Activated CD8-positive, alpha-beta T cell treated with anti-CD3 and anti-CD28 coated beads for 36 hours (primary cell): ENCODE results near the gene ZFPL1. TPM values are rescaled to one million over a fixed set of nuclear protein-coding genes. Genes with fewer than 3 reads are reported as not detected.

ENCODE experiments used
- ATAC-seq: fragments of 200-7000 bp; cut with Tn5 transposase; one replicate; pipeline ENCODE4 v1.10.0; 2021; ENCODE audit warnings: mild to moderate bottlenecking, moderate library complexity
- CTCF ChIA-PET: fragments of 350-600 bp; sonication (Branson Sonifier 250); formaldehyde crosslinking; loops from one replicate; lab custom pipeline; 2021; ENCODE audit warnings: antibody characterized with exemption; lab: Charles Lee
- POLR2A ChIA-PET: fragments of 350-600 bp; sonication (Branson Sonifier 250); formaldehyde crosslinking; loops from one replicate; lab custom pipeline; 2021; ENCODE audit warnings: antibody characterized with exemption; lab: Charles Lee
- DNase-seq: peaks from one replicate; pipeline ENCODE4 v3.0.0-alpha.2; 2020
- H3K27ac Mint-ChIP-seq: one replicate; pipeline ENCODE4 v1.8.0; 2021; ENCODE audit warnings: mild to moderate bottlenecking, mixed read lengths
- H3K27me3 Mint-ChIP-seq: one replicate; pipeline ENCODE4 v1.8.0; 2021; ENCODE audit warnings: mixed read lengths
- H3K36me3 Mint-ChIP-seq: one replicate; pipeline ENCODE4 v1.8.0; 2021; ENCODE audit warnings: low read depth, mixed read lengths
- H3K4me1 Mint-ChIP-seq: one replicate; pipeline ENCODE4 v1.8.0; 2021; ENCODE audit warnings: low read depth, mixed read lengths
- H3K4me3 Mint-ChIP-seq: one replicate; pipeline ENCODE4 v1.8.0; 2021; ENCODE audit warnings: mild to moderate bottlenecking, moderate library complexity, mixed read lengths
- H3K9me3 Mint-ChIP-seq: one replicate; pipeline ENCODE4 v1.8.0; 2021; ENCODE audit warnings: mixed read lengths
- CTCF ChIP-seq: fragments of 200-600 bp; IDR thresholded peaks from one replicate; pipeline ENCODE4 v1.8.0; 2022; ENCODE audit warnings: antibody characterized with exemption, mild to moderate bottlenecking
- intact Hi-C: fragments of 100-400 bp; cut with micrococcal nuclease; formaldehyde crosslinking; loops from one replicate; pipeline ENCODE4 v1.10.0; 2022
- total RNA-seq, 2 experiments: library from RNA; stranded (reverse); gene quantifications; one replicate each; pipeline ENCODE4 v1.2.3, GENCODE V29; 2021

Gene ZFPL1
- total RNA-seq, 2 experiments from 2014 or later: 27.1 to 28.2 TPM

- POLR2A ChIA-PET: interaction anchor here (0.7 to 1.7 kb wide), 8 partner anchors 7 to 289 kb away, joined by 3 to 7 read pairs (median 4); partner anchors contain the start of gene ZNHIT2
- no peak for DNase-seq
- no peak for TF ChIP-seq CTCF
- Mint-ChIP-seq H3K9me3 (no peaks in the 10 kb centered on the region), H3K27me3 (no peaks in the 10 kb centered on the region), H3K4me3 (no peak overlapping the region), H3K27ac (no peak overlapping the region), H3K4me1 (peaks cover 21% of the 10 kb centered on the region), H3K36me3 (peaks cover 29% of the 10 kb centered on the region)
- no peak for ATAC-seq
- intact Hi-C loops: no loop called here
- CTCF ChIA-PET: interaction anchor here (1.3 to 2.1 kb wide), 2 partner anchors 11 to 16 kb away, joined by 3 to 5 read pairs; partner anchors contain the start of gene ZNHIT2
Observed at GRCh38 chr11:65128182-65129145, 44.4 kb downstream of the ZFPL1 start.

- H3K4me1 Mint-ChIP-seq: peaks cover 16% of the 10 kb centered on the region
- intact Hi-C loops: no loop called here
- TF ChIP-seq CTCF: no peak
- H3K4me3 Mint-ChIP-seq: no peak overlapping the region
- ATAC-seq: no peak
- no peak for DNase-seq
- no peaks in the 10 kb centered on the region for H3K9me3 Mint-ChIP-seq
- ChIA-PET POLR2A (interaction anchor here (0.7 to 1.6 kb wide), 5 partner anchors 10 to 287 kb away, joined by 3 to 6 read pairs (median 4); partner anchors contain the start of gene ZNHIT2), CTCF (interaction anchor here (1.1 to 2.1 kb wide), 3 partner anchors 9 to 17 kb away, joined by 3 to 5 read pairs (median 3); partner anchors contain the start of gene ZNHIT2)
- H3K27me3 Mint-ChIP-seq: no peaks in the 10 kb centered on the region
- H3K27ac Mint-ChIP-seq: no peak overlapping the region
- peaks cover 25% of the 10 kb centered on the region for H3K36me3 Mint-ChIP-seq
Observed at GRCh38 chr11:65129649-65130441, 45.8 kb downstream of the ZFPL1 start.

GRCh38 chr11:65130631-65131416 lies 46.8 kb downstream of the ZFPL1 start:
- intact Hi-C loops: no loop called here
- no peaks in the 10 kb centered on the region for H3K9me3 Mint-ChIP-seq
- ATAC-seq (no peak), DNase-seq (no peak)
- CTCF ChIA-PET: interaction anchor here (1.1 to 1.8 kb wide), 5 partner anchors 9 to 20 kb away, joined by 3 to 6 read pairs (median 5); partner anchors contain the start of genes FAU, MRPL49 and ZNHIT2
- peaks cover 17% of the 10 kb centered on the region for H3K4me1 Mint-ChIP-seq
- H3K27ac Mint-ChIP-seq: no peak overlapping the region
- H3K36me3 Mint-ChIP-seq: peaks cover 23% of the 10 kb centered on the region
- POLR2A ChIA-PET: interaction anchor here (0.6 to 7.8 kb wide), 6 partner anchors 9 to 369 kb away, joined by 3 to 77 read pairs (median 4); partner anchors contain the start of genes FAU, MRPL49 and ZNHIT2
- H3K4me3 Mint-ChIP-seq: no peak overlapping the region
- no peak for TF ChIP-seq CTCF
- H3K27me3 Mint-ChIP-seq: no peaks in the 10 kb centered on the region

GRCh38 chr11:65131417-65131776 lies 47.4 kb downstream of the ZFPL1 start:
- TF ChIP-seq CTCF: no peak
- ChIA-PET CTCF (interaction anchor here (1.2 to 1.8 kb wide), 4 partner anchors 9 to 21 kb away, joined by 3 to 6 read pairs (median 6); partner anchors contain the start of genes FAU, MRPL49 and ZNHIT2), POLR2A (interaction anchor here (0.6 to 7.8 kb wide), 5 partner anchors 10 to 49 kb away, joined by 3 to 77 read pairs (median 4); partner anchors contain the start of genes FAU and MRPL49)
- no peaks in the 10 kb centered on the region for H3K9me3 Mint-ChIP-seq
- no peaks in the 10 kb centered on the region for H3K27me3 Mint-ChIP-seq
- H3K4me1 Mint-ChIP-seq: peaks cover 22% of the 10 kb centered on the region
- ATAC-seq (no peak), DNase-seq (no peak)
- peaks cover 20% of the 10 kb centered on the region for H3K36me3 Mint-ChIP-seq
- intact Hi-C loops: no loop called here
- H3K27ac Mint-ChIP-seq: no peak overlapping the region
- H3K4me3 Mint-ChIP-seq: no peak overlapping the region
